ENCODE data around the gene S100G.
A peak's percentile ranks its signal among the peaks of the same experiment; 100 is the strongest.

S100G gene

GRCh38 chrX:16661495-16661894 lies 11.5 kb downstream of the S100G start:
- TF ChIP-seq CTCF (IDR thresholded peaks at IDR 0.05; ENCODE audit: low read depth, low read length, missing control alignments), result no peak
- in situ Hi-C loops (cut with HindIII; ENCODE audit: low sequenced_read_pairs), result no loop called here
- no peak for DNase-seq (ENCODE audit: low read depth)
- H3K4me3 ChIP-seq (ENCODE audit: low read depth, low read length), result no peak overlapping the region

GRCh38 chrX:16662402-16662801 lies 12.4 kb downstream of the S100G start:
- in situ Hi-C loops (cut with HindIII; ENCODE audit: low sequenced_read_pairs), result no loop called here
- TF ChIP-seq CTCF (IDR thresholded peaks at IDR 0.05; ENCODE audit: low read depth, low read length, missing control alignments), result no peak
- no peak for DNase-seq (ENCODE audit: low read depth)
- no peak overlapping the region for H3K4me3 ChIP-seq (ENCODE audit: low read depth, low read length)

- in situ Hi-C loops (cut with HindIII; ENCODE audit: low sequenced_read_pairs), result no loop called here
- TF ChIP-seq CTCF (IDR thresholded peaks at IDR 0.05; ENCODE audit: low read depth, low read length, missing control alignments), result no peak
- H3K4me3 ChIP-seq (ENCODE audit: low read depth, low read length), result no peak overlapping the region
- DNase-seq (ENCODE audit: low read depth), result no peak
Measured at GRCh38 chrX:16664074-16664473, 14.1 kb downstream of the S100G start.

- no peak overlapping the region for H3K4me3 ChIP-seq (ENCODE audit: low read depth, low read length)
- peak; percentile 17 for TF ChIP-seq CTCF (IDR thresholded peaks at IDR 0.05; ENCODE audit: low read depth, low read length, missing control alignments)
- DNase-seq (ENCODE audit: low read depth), result no peak
- in situ Hi-C loops (cut with HindIII; ENCODE audit: low sequenced_read_pairs), result no loop called here
Measured at GRCh38 chrX:16664626-16665025, 14.7 kb downstream of the S100G start.

GRCh38 chrX:16665089-16665488 lies 15.1 kb downstream of the S100G start:
- TF ChIP-seq CTCF (IDR thresholded peaks at IDR 0.05; ENCODE audit: low read depth, low read length, missing control alignments), result no peak
- DNase-seq (ENCODE audit: low read depth), result peak; percentile 35
- in situ Hi-C loops (cut with HindIII; ENCODE audit: low sequenced_read_pairs), result no loop called here
- H3K4me3 ChIP-seq (ENCODE audit: low read depth, low read length), result no peak overlapping the region

- no peak for TF ChIP-seq CTCF (IDR thresholded peaks at IDR 0.05; ENCODE audit: low read depth, low read length, missing control alignments)
- DNase-seq (ENCODE audit: low read depth), result peak; percentile 38
- H3K4me3 ChIP-seq (ENCODE audit: low read depth, low read length), result no peak overlapping the region
- in situ Hi-C loops (cut with HindIII; ENCODE audit: low sequenced_read_pairs), result no loop called here
Measured at GRCh38 chrX:16666541-16666940, 16.6 kb downstream of the S100G start.

GRCh38 chrX:16671005-16671404 lies 21.0 kb downstream of the S100G start:
- in situ Hi-C loops (cut with HindIII; ENCODE audit: low sequenced_read_pairs), result no loop called here
- H3K4me3 ChIP-seq (ENCODE audit: low read depth, low read length), result no peak overlapping the region
- DNase-seq (ENCODE audit: low read depth), result peak; percentile 52
- TF ChIP-seq CTCF (IDR thresholded peaks at IDR 0.05; ENCODE audit: low read depth, low read length, missing control alignments), result peak; percentile 39
